ENCODE results near the gene GDE1.

Gene GDE1

GRCh38 chr16:19502395-19503131 lies 19.3 kb downstream of the GDE1 start:
- in situ Hi-C loops (cut with HindIII; ENCODE audit: low pct_ligation_motif_present, low pct_unique_long_range_greater_than_20kb, low sequenced_read_pairs): loop anchor here (25.0 kb wide), 1 partner anchor 90 kb away; the partner anchor contains the start of gene TMC5
- DNase-seq: peak; percentile 83

- DNase-seq: no peak
- in situ Hi-C loops (cut with HindIII; ENCODE audit: low pct_ligation_motif_present, low pct_unique_long_range_greater_than_20kb, low sequenced_read_pairs): no loop called here
Observed at GRCh38 chr16:19499481-19499880, 22.4 kb downstream of the GDE1 start.

GRCh38 chr16:19499006-19499405 lies 22.9 kb downstream of the GDE1 start:
- DNase-seq: no peak
- in situ Hi-C loops (cut with HindIII; ENCODE audit: low pct_ligation_motif_present, low pct_unique_long_range_greater_than_20kb, low sequenced_read_pairs): no loop called here

- no peak for DNase-seq
Observed at GRCh38 chr16:19497176-19497575, 24.7 kb downstream of the GDE1 start.

GRCh38 chr16:19490619-19491018 lies 31.3 kb downstream of the GDE1 start:
- in situ Hi-C loops (cut with HindIII; ENCODE audit: low pct_ligation_motif_present, low pct_unique_long_range_greater_than_20kb, low sequenced_read_pairs): no loop called here
- no peak for DNase-seq

More at GRCh38 chr16:19497176-19497575, 24.7 kb downstream of the GDE1 start:
- in situ Hi-C loops (cut with HindIII; ENCODE audit: low pct_ligation_motif_present, low pct_unique_long_range_greater_than_20kb, low sequenced_read_pairs): no loop called here

GRCh38 chr16:19488213-19488640 lies 33.7 kb downstream of the GDE1 start:
- in situ Hi-C loops (cut with HindIII; ENCODE audit: low pct_ligation_motif_present, low pct_unique_long_range_greater_than_20kb, low sequenced_read_pairs): no loop called here
- DNase-seq: no peak

GRCh38 chr16:19486750-19487325 lies 35.1 kb downstream of the GDE1 start:
- in situ Hi-C loops (cut with HindIII; ENCODE audit: low pct_ligation_motif_present, low pct_unique_long_range_greater_than_20kb, low sequenced_read_pairs): no loop called here
- DNase-seq: peak; percentile 21

- in situ Hi-C loops (cut with HindIII; ENCODE audit: low pct_ligation_motif_present, low pct_unique_long_range_greater_than_20kb, low sequenced_read_pairs): no loop called here
- DNase-seq: no peak
Observed at GRCh38 chr16:19486051-19486450, 35.8 kb downstream of the GDE1 start.

GRCh38 chr16:19485611-19486010 lies 36.3 kb downstream of the GDE1 start:
- in situ Hi-C loops (cut with HindIII; ENCODE audit: low pct_ligation_motif_present, low pct_unique_long_range_greater_than_20kb, low sequenced_read_pairs): no loop called here
- no peak for DNase-seq

- in situ Hi-C loops (cut with HindIII; ENCODE audit: low pct_ligation_motif_present, low pct_unique_long_range_greater_than_20kb, low sequenced_read_pairs): no loop called here
Observed at GRCh38 chr16:19484096-19484495, 37.8 kb downstream of the GDE1 start.

GRCh38 chr16:19482291-19482690 lies 39.6 kb downstream of the GDE1 start:
- no peak for DNase-seq
- in situ Hi-C loops (cut with HindIII; ENCODE audit: low pct_ligation_motif_present, low pct_unique_long_range_greater_than_20kb, low sequenced_read_pairs): no loop called here

More at GRCh38 chr16:19484096-19484495, 37.8 kb downstream of the GDE1 start:
- DNase-seq: no peak

GRCh38 chr16:19481769-19482168 lies 40.1 kb downstream of the GDE1 start:
- in situ Hi-C loops (cut with HindIII; ENCODE audit: low pct_ligation_motif_present, low pct_unique_long_range_greater_than_20kb, low sequenced_read_pairs): no loop called here
- no peak for DNase-seq

GRCh38 chr16:19481296-19481695 lies 40.6 kb downstream of the GDE1 start:
- DNase-seq: no peak
- in situ Hi-C loops (cut with HindIII; ENCODE audit: low pct_ligation_motif_present, low pct_unique_long_range_greater_than_20kb, low sequenced_read_pairs): no loop called here

GRCh38 chr16:19479302-19479721 lies 42.6 kb downstream of the GDE1 start:
- DNase-seq: no peak
- in situ Hi-C loops (cut with HindIII; ENCODE audit: low pct_ligation_motif_present, low pct_unique_long_range_greater_than_20kb, low sequenced_read_pairs): no loop called here

GRCh38 chr16:19478505-19478904 lies 43.4 kb downstream of the GDE1 start:
- in situ Hi-C loops (cut with HindIII; ENCODE audit: low pct_ligation_motif_present, low pct_unique_long_range_greater_than_20kb, low sequenced_read_pairs): no loop called here
- DNase-seq: no peak

- DNase-seq: no peak
- in situ Hi-C loops (cut with HindIII; ENCODE audit: low pct_ligation_motif_present, low pct_unique_long_range_greater_than_20kb, low sequenced_read_pairs): no loop called here
Observed at GRCh38 chr16:19474617-19475016, 47.3 kb downstream of the GDE1 start.

- no peak for DNase-seq
Observed at GRCh38 chr16:19472482-19472881, 49.4 kb downstream of the GDE1 start.

GRCh38 chr16:19468300-19468699 lies 53.6 kb downstream of the GDE1 start:
- in situ Hi-C loops (cut with HindIII; ENCODE audit: low pct_ligation_motif_present, low pct_unique_long_range_greater_than_20kb, low sequenced_read_pairs): no loop called here

More at GRCh38 chr16:19472482-19472881, 49.4 kb downstream of the GDE1 start:
- in situ Hi-C loops (cut with HindIII; ENCODE audit: low pct_ligation_motif_present, low pct_unique_long_range_greater_than_20kb, low sequenced_read_pairs): no loop called here

GRCh38 chr16:19463468-19464315 lies 58.2 kb downstream of the GDE1 start:
- in situ Hi-C loops (cut with HindIII; ENCODE audit: low pct_ligation_motif_present, low pct_unique_long_range_greater_than_20kb, low sequenced_read_pairs): no loop called here
- no peak for DNase-seq

More at GRCh38 chr16:19468300-19468699, 53.6 kb downstream of the GDE1 start:
- no peak for DNase-seq

Measured in ACHN (cell line).